Mesodermal cell (in vitro differentiated cells): ENCODE measurements around the gene DNAH3.

ENCODE experiments used
- H3K27ac ChIP-seq: 2 replicates; pipeline ENCODE4 v1.7.0; 2013; ENCODE audit warnings: mild to moderate bottlenecking, low read depth, low read length, moderate library complexity; ENCODE audit not compliant: severe bottlenecking
- H3K36me3 ChIP-seq: 2 replicates; pipeline ENCODE4 v1.7.1; 2013; ENCODE audit warnings: mild to moderate bottlenecking, low read length, moderate library complexity; ENCODE audit not compliant: control insufficient read depth, insufficient read depth
- H3K4me1 ChIP-seq: one replicate; pipeline ENCODE4 v1.7.1; 2013; ENCODE audit warnings: mild to moderate bottlenecking, low read length; ENCODE audit not compliant: insufficient read depth, control insufficient read depth, poor library complexity, severe bottlenecking
- H3K4me3 ChIP-seq: 2 replicates; pipeline ENCODE4 v1.7.0; 2013; ENCODE audit warnings: low read length, control low read depth, mild to moderate bottlenecking; ENCODE audit not compliant: insufficient read depth, poor library complexity, severe bottlenecking; ENCODE audit errors: extremely low read depth
- H3K9me3 ChIP-seq: 2 replicates; pipeline ENCODE4 v1.7.1; 2013; ENCODE audit warnings: mild to moderate bottlenecking, low read length, moderate library complexity; ENCODE audit not compliant: control insufficient read depth
- WGBS, 2 experiments: methylation state at CpG; one replicate each; pipeline ENCODE4 v1.1.5; 2013; ENCODE audit warnings: missing lambda C conversion rate in 2 of 2; ENCODE audit not compliant: insufficient coverage in 2 of 2; 5-methylcytosine and 5-hydroxymethylcytosine counted together

The DNAH3 gene

DNA sequence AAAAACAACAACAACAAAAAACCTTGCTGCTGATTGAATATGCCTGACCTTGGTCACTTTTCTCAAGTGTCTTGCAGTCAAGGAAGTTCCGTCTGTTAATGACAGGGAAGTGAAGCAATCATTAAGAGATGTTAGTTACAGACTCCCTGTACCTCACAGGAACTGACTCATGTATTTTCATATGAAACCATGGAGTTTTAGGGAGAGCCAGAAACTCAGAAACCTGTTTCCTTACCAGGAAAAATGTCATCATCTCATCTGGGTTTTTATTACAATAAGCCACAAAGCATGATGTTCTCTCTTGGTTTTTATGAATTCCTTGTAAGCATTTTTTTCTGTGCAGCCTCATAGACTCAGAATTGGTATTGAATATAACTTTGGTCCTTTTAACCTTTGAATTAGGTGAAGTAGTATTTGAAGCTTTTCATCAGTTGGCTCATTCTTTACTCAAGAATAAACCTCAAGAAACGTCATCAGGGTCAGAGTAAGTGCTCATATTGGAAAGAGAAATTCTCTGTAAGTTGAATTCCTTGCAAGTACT lies 239.8 kb downstream of the DNAH3 start:
- peaks cover 5% of the 10 kb centered on the region for H3K36me3 ChIP-seq
- H3K27ac ChIP-seq, result peak overlapping the region; percentile 64
- WGBS, 2 experiments, result 80% methylated on average over 2 of the region's 2 CpGs; no CpG with 5 or more reads in 1 of the 2 experiments
- peaks cover 26% of the 10 kb centered on the region for H3K4me1 ChIP-seq
- H3K9me3 ChIP-seq, result no peaks in the 10 kb centered on the region
- no peak overlapping the region for H3K4me3 ChIP-seq

- peaks cover 46% of the 10 kb centered on the region for H3K4me1 ChIP-seq
- 100% methylated on average over 1 to 3 of the region's 4 CpGs for WGBS, 2 experiments
- peak overlapping the region; percentile 75 for H3K27ac ChIP-seq
- H3K36me3 ChIP-seq, result peaks cover 12% of the 10 kb centered on the region
- no peaks in the 10 kb centered on the region for H3K9me3 ChIP-seq
- H3K4me3 ChIP-seq, result no peak overlapping the region
Measured at GRCh38 chr16:20906341-20907255, 244.0 kb downstream of the DNAH3 start.

DNA sequence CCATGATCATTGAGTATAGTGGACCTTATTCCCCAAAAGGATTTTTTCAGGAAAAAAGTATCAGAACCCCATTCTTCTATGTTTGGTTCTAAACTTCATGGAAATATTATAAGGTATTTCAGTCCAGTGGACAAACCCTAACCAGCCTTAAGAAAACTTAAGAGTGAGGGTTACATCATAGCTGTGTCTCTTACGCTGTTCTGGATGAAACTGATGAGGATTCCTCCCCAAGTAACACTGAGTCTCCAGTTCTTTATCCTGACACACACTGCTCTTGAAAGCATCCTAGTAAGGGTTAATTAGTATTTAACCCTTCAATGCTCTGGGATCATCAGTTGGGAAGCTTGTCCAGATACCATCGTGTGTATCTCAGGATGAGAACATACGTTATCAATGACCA lies 245.1 kb downstream of the DNAH3 start:
- 100% methylated on average over 2 of the region's 3 CpGs; no CpG with 5 or more reads in 1 of the 2 experiments for WGBS, 2 experiments
- H3K9me3 ChIP-seq, result no peaks in the 10 kb centered on the region
- no peak overlapping the region for H3K4me3 ChIP-seq
- H3K36me3 ChIP-seq, result peaks cover 12% of the 10 kb centered on the region
- no peak overlapping the region for H3K27ac ChIP-seq
- peaks cover 40% of the 10 kb centered on the region for H3K4me1 ChIP-seq

DNA sequence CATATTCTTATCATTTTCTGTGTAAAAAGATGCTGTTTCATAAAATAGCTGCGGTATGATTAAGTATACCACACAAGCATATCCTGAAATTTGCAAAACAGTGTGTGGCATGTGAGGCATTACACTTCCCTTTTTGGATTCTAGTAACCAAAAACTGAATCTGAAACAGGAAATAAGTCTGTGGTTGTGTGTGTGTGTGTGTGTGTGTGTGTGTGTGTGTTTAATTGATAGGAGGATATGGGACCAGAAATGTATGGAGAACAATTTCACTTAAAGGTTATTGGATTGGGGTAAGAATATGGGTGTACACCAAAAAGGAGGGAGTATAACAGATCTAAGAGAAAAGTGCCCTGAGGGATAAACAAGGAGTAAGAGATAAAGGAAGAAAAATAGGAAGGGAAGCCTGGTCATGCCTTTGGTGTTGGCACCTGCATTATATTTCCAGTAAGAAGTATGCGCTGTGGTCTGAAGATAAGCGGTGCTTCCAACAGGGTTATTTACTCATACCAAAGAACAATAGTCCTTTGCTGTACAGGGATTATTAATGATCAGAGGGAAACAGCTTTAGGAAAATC lies 246.1 kb downstream of the DNAH3 start:
- no CpG with 5 or more reads among the region's 3 CpGs for WGBS, 2 experiments
- H3K36me3 ChIP-seq, result peaks cover 12% of the 10 kb centered on the region
- H3K4me1 ChIP-seq, result peaks cover 40% of the 10 kb centered on the region
- no peak overlapping the region for H3K27ac ChIP-seq
- no peak overlapping the region for H3K4me3 ChIP-seq
- H3K9me3 ChIP-seq, result no peaks in the 10 kb centered on the region

DNA sequence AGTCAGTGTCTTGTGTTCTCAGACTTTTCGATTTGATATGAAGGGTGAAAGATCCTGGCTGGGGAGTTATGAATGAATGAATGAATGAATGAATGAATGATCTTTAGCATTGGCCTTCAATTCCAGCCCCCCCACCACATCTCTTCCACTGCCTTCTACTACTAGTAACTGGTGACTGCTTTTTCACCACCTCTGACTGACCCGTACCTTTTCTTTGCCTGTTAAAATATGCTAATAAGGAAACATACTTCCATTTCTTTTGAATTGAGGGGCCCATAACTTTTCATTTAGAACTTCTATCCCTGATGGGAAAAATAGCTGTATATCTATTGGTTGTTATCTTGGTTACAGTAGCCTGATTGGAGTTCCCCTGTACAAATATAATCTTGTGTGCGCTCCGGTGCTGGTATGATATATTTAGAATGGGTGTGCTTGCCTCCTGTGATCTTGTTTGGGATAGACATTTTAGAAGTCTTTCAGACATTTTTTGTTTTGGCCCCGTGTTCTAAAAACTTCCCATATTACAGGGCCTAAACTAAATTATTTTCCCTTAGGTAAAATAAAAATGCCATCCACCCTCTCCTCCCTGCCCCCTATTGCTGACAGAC lies 246.6 kb downstream of the DNAH3 start:
- peaks cover 40% of the 10 kb centered on the region for H3K4me1 ChIP-seq
- H3K4me3 ChIP-seq, result no peak overlapping the region
- H3K9me3 ChIP-seq, result no peaks in the 10 kb centered on the region
- WGBS, 2 experiments, result no CpG with 5 or more reads among the region's 5 CpGs
- peaks cover 12% of the 10 kb centered on the region for H3K36me3 ChIP-seq
- no peak overlapping the region for H3K27ac ChIP-seq

GRCh38 chr16:20903116-20903898 lies 247.3 kb downstream of the DNAH3 start:
- H3K4me1 ChIP-seq, result peaks cover 46% of the 10 kb centered on the region
- no peak overlapping the region for H3K4me3 ChIP-seq
- WGBS, 2 experiments, result 93 to 97% methylated on average over 3 to 5 of the region's 5 CpGs
- H3K9me3 ChIP-seq, result no peaks in the 10 kb centered on the region
- H3K36me3 ChIP-seq, result peaks cover 12% of the 10 kb centered on the region
- H3K27ac ChIP-seq, result no peak overlapping the region

DNA sequence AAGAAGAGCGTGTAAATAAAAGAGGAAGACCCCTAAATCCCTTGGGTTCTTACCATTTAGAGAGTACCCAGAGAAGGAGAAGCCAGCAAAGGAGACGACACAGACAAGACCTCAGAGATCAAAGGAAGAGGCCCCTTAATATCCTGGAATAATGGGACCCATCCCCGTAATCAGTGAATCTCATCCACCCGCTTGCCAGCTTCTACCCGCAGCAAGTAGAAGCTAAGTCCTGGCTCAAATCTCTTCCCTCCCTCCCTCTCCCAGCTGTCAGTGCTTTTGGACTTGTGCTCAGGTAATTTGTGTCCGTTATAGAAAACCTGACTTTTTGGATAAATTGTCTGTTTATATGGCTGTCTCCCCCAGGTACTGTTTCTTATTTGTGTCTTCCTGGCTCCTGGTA lies 248.2 kb downstream of the DNAH3 start:
- no peaks in the 10 kb centered on the region for H3K9me3 ChIP-seq

GRCh38 chr16:20901436-20902112 lies 249.1 kb downstream of the DNAH3 start:
- Histone ChIP-seq H3K27ac (peak overlapping the region; percentile 98), H3K4me3 (peak overlapping the region; percentile 86), H3K9me3 (no peaks in the 10 kb centered on the region), H3K36me3 (peaks cover 15% of the 10 kb centered on the region), H3K4me1 (peaks cover 45% of the 10 kb centered on the region)
- WGBS, 2 experiments, result 44 to 48% methylated on average over 18 to 26 of the region's 27 CpGs

More for the DNA sequence above, 248.2 kb downstream of the DNAH3 start:
- Histone ChIP-seq H3K4me3 (no peak overlapping the region), H3K27ac (no peak overlapping the region), H3K36me3 (peaks cover 15% of the 10 kb centered on the region), H3K4me1 (peaks cover 50% of the 10 kb centered on the region)
- 88 to 90% methylated on average over 5 of the region's 6 CpGs for WGBS, 2 experiments

DNA sequence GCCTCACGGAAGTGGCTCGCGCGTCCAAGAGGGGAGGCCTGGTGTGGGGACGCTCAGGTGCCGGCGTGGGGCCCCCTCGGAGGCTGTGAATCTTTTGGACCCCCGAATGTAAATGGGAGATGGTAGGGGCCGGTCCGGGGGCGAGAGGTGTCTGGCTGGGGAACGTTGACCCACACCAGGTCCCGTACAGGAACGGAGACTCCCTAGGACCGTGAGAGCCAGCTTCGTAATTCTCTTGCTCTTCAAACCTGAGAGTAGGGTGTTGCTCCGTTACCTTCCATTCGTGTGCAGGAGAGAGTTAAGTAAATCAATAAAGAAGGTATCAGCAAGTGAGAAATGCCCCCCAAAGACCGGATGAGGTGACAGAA lies 249.6 kb downstream of the DNAH3 start:
- peaks cover 20% of the 10 kb centered on the region for H3K36me3 ChIP-seq
- peaks cover 41% of the 10 kb centered on the region for H3K4me1 ChIP-seq
- peak overlapping the region; percentile 86 for H3K4me3 ChIP-seq
- WGBS, 2 experiments, result 1% methylated on average over 19 of the region's 20 CpGs
- H3K27ac ChIP-seq, result peak overlapping the region; percentile 98
- no peaks in the 10 kb centered on the region for H3K9me3 ChIP-seq
